ENCODE results near the gene ACOXL. TPM values are rescaled to one million over a fixed set of nuclear protein-coding genes. Genes with fewer than 3 reads are reported as not detected.

ACOXL gene
- total RNA-seq, 2 donors from 2014 or later: not detected

- H3K4me3 ChIP-seq: no peak overlapping the region
- no peak for DNase-seq (ENCODE audit: low spot score)
- no peaks in the 10 kb centered on the region for H3K36me3 ChIP-seq
- no peaks in the 10 kb centered on the region for H3K27me3 ChIP-seq (replicated peaks; ENCODE audit: insufficient read depth)
- H3K9me3 ChIP-seq: no peaks in the 10 kb centered on the region
- TF ChIP-seq, protein P1, sequence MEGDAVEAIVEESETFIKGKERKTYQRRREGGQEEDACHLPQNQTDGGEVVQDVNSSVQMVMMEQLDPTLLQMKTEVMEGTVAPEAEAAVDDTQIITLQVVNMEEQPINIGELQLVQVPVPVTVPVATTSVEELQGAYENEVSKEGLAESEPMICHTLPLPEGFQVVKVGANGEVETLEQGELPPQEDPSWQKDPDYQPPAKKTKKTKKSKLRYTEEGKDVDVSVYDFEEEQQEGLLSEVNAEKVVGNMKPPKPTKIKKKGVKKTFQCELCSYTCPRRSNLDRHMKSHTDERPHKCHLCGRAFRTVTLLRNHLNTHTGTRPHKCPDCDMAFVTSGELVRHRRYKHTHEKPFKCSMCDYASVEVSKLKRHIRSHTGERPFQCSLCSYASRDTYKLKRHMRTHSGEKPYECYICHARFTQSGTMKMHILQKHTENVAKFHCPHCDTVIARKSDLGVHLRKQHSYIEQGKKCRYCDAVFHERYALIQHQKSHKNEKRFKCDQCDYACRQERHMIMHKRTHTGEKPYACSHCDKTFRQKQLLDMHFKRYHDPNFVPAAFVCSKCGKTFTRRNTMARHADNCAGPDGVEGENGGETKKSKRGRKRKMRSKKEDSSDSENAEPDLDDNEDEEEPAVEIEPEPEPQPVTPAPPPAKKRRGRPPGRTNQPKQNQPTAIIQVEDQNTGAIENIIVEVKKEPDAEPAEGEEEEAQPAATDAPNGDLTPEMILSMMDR (IDR thresholded peaks at IDR 0.05): no peak
- no peak overlapping the region for H3K27ac ChIP-seq
- ATAC-seq (ENCODE audit: insufficient number of reproducible peaks, low FRiP score, low read depth): no peak
- no peaks in the 10 kb centered on the region for H3K4me1 ChIP-seq (ENCODE audit: control insufficient read depth in 1 of 2, low read depth in 2 of 2)
These were observed 363.1 kb downstream of the ACOXL start for GRCh38 chr2:111095434-111095833.

DNA sequence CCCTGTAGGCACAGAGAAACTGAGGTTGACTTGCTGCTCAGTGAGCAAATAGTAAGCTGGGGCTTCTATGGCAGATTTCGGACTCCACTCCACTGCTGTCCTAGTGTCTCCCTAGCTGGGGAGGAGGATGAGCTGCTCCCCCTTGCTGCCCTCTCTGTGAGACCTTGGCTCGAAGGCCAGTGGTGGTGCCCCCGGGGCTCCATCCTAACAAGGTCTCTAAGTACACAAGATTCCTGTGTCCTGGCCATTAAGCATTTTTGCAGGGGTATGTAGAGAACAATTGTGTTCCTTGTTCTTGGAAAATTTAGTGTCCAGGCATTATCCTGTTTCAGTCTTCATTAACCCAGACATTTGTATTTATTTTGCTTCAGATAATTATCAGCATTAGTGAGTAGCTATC, 367.0 kb downstream of the ACOXL start:
- H3K27ac ChIP-seq: no peak overlapping the region
- TF ChIP-seq, protein P1 (IDR thresholded peaks at IDR 0.05): no peak
- H3K9me3 ChIP-seq: no peaks in the 10 kb centered on the region
- H3K36me3 ChIP-seq: no peaks in the 10 kb centered on the region
- H3K27me3 ChIP-seq (replicated peaks; ENCODE audit: insufficient read depth): no peaks in the 10 kb centered on the region
- DNase-seq (ENCODE audit: low spot score): no peak
- H3K4me1 ChIP-seq (ENCODE audit: control insufficient read depth in 1 of 2, low read depth in 2 of 2): no peaks in the 10 kb centered on the region
- no peak for ATAC-seq (ENCODE audit: insufficient number of reproducible peaks, low FRiP score, low read depth)
- no peak overlapping the region for H3K4me3 ChIP-seq

- no peak overlapping the region for H3K4me3 ChIP-seq
- no peaks in the 10 kb centered on the region for H3K4me1 ChIP-seq (ENCODE audit: control insufficient read depth in 1 of 2, low read depth in 2 of 2)
- no peak overlapping the region for H3K27ac ChIP-seq
- TF ChIP-seq, protein P1 (IDR thresholded peaks at IDR 0.05): no peak
- H3K27me3 ChIP-seq (replicated peaks; ENCODE audit: insufficient read depth): no peaks in the 10 kb centered on the region
- DNase-seq (ENCODE audit: low spot score) (no peak), ATAC-seq (ENCODE audit: insufficient number of reproducible peaks, low FRiP score, low read depth) (no peak)
- H3K9me3 ChIP-seq: no peaks in the 10 kb centered on the region
- no peaks in the 10 kb centered on the region for H3K36me3 ChIP-seq
These were observed 367.9 kb downstream of the ACOXL start for GRCh38 chr2:111100087-111100764.

GRCh38 chr2:111100765-111101162, 368.4 kb downstream of the ACOXL start:
- ATAC-seq (ENCODE audit: insufficient number of reproducible peaks, low FRiP score, low read depth) (no peak), DNase-seq (ENCODE audit: low spot score) (no peak)
- Histone ChIP-seq H3K4me1 (ENCODE audit: control insufficient read depth in 1 of 2, low read depth in 2 of 2) (no peaks in the 10 kb centered on the region), H3K36me3 (no peaks in the 10 kb centered on the region), H3K27me3 (replicated peaks; ENCODE audit: insufficient read depth) (no peaks in the 10 kb centered on the region), H3K9me3 (no peaks in the 10 kb centered on the region), H3K27ac (no peak overlapping the region), H3K4me3 (no peak overlapping the region)
- TF ChIP-seq, protein P1 (IDR thresholded peaks at IDR 0.05): no peak

DNA sequence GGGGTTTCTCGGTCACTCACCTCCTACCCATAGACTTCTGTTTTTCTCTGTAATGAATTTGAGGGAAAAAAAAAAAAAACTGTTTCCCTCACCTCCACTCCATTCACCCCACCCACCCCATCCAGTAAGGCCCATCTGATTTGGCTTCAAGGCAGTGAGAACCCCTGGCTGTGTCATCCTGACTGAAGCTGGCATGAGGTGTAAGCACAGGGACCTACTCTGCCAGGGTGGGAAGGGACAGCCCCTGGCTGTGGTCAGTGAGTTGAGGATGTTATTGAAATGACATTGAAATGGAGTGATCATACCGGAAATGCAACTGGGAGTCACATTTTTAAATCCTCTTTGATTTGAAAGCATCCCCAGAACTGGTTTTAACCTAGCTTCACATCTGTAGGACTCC, 369.2 kb downstream of the ACOXL start:
- no peaks in the 10 kb centered on the region for H3K36me3 ChIP-seq
- DNase-seq (ENCODE audit: low spot score): no peak
- no peak overlapping the region for H3K4me3 ChIP-seq
- no peaks in the 10 kb centered on the region for H3K27me3 ChIP-seq (replicated peaks; ENCODE audit: insufficient read depth)
- no peak for ATAC-seq (ENCODE audit: insufficient number of reproducible peaks, low FRiP score, low read depth)
- TF ChIP-seq, protein P1 (IDR thresholded peaks at IDR 0.05): no peak
- H3K4me1 ChIP-seq (ENCODE audit: control insufficient read depth in 1 of 2, low read depth in 2 of 2): no peaks in the 10 kb centered on the region
- H3K9me3 ChIP-seq: no peaks in the 10 kb centered on the region
- H3K27ac ChIP-seq: no peak overlapping the region

All from thoracic aorta (tissue), 2 donors.